22Rv1 (cell line): ENCODE measurements around the gene EIF5AL1.

Experiments used
- CTCF ChIP-seq: fragments of 450-650 bp; IDR thresholded peaks from 2 replicates; pipeline ENCODE4 v1.5.1; 2017; ENCODE audit warnings: mild to moderate bottlenecking
- ZFX ChIP-seq: fragments of 450-650 bp; IDR thresholded peaks from 2 replicates; pipeline ENCODE4 v1.6.1; 2017; ENCODE audit warnings: antibody characterized with exemption, borderline replicate concordance

- no peak for TF ChIP-seq CTCF
- TF ChIP-seq ZFX: no peak
These were observed 23.5 kb upstream of the EIF5AL1 start for GRCh38 chr10:79488870-79489269.
